Stimulated activated CD8-positive, alpha-beta memory T cell treated with anti-CD3 and anti-CD28 coated beads, Interleukin-15, amount 100 ng/mL, for 24 hours (primary cell): ENCODE results near the gene NPHS2.

Source experiments
- DNase-seq: peaks from one replicate; pipeline ENCODE4 v3.0.0-alpha.2; 2020; ENCODE audit warnings: low read depth

NPHS2 gene

GRCh38 chr1:179575497-179576314 lies at the start of gene NPHS2:
Gene NPHS2, minus strand, starts transcription at chr1:179575948. Its CDS starts 84 bp downstream, at chr1:179575864.
- DNase-seq, result no peak

GRCh38 chr1:179612361-179612760 lies 36.6 kb upstream of the NPHS2 start:
- DNase-seq, result no peak

GRCh38 chr1:179601093-179601492 lies 25.3 kb upstream of the NPHS2 start:
- DNase-seq, result no peak

GRCh38 chr1:179599623-179600249 lies 24.0 kb upstream of the NPHS2 start:
- DNase-seq, result no peak

GRCh38 chr1:179598631-179599030 lies 22.9 kb upstream of the NPHS2 start:
- DNase-seq, result no peak

DNA sequence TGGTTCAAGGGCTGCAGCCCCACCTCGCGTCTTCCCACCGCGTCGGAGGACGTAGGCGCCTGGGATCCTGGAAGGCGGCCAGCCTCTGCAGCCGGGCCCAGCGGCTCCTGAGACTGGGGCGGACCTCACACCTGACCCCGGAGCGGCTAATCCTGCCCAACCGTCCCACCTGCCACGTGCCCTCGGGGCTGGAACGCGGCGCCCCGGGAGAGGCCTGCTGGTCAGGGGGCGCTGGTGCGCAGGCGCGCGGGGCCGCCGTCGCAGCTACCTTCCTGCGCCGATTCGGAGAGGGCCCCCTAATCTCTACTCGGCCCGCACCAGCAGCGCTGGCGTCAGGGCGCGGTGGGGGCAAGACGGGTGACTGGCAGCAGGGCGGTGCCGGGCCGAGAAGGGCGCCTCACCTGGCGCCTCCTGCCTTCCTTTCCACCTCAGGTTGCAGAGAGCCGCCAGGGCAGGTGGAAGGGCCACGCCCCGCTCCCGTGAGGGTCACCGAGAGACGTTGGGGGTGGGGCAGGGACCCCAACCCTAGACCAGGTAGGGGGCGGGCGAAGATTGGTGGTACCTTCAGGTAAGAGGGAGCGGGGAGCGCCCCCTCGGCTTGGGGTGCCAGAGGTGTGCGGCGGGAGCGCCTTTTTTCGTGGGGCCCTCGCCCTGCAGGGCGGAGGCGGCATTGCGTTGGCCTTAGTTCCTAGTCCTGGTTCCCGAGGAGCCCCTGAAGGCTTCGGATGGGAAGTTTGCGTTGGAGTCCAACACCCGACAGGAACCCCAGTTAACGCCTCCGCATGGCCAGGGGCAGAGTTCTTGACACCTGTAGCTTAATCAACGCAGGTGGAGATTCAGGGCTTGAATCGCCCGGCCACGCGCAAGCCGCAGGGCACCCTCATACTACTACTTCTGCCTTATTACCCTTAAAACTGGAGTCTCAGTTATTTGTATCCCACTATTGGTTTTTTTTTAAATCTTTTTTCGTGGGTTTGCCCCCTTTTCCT lies 16.1 kb upstream of the NPHS2 start, which contains the start of gene TDRD5:
Gene TDRD5, plus strand, starts transcription at position 241 of the 989 bp plus-strand sequence. CDS start 784 bp downstream, outside the sequence.
- DNase-seq, result no peak

GRCh38 chr1:179591253-179591591 lies 15.5 kb upstream of the NPHS2 start:
- DNase-seq, result no peak

DNA sequence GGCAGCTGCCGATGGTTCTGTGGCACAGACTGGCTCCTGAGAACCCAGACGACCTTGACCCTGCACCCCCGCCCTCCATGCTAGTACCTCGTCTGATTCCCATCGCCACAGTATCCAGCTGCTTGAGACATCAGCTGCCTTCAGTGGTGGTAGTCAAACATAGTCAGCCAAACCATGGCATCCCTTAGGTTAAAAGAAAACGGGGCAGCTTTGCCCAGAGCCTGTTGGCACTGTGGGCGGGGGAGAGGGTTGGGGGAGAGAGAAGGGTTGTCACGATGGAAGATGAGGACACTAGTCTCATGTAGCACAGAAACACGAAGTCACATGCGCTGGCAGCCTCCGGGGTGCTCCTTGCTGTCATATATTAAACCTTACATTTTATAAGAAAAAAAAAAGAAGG lies 14.9 kb upstream of the NPHS2 start:
- no peak for DNase-seq

GRCh38 chr1:179589509-179589908 lies 13.8 kb upstream of the NPHS2 start:
- no peak for DNase-seq

- DNase-seq, result no peak
Measured at GRCh38 chr1:179588425-179589024, 12.8 kb upstream of the NPHS2 start.

DNA sequence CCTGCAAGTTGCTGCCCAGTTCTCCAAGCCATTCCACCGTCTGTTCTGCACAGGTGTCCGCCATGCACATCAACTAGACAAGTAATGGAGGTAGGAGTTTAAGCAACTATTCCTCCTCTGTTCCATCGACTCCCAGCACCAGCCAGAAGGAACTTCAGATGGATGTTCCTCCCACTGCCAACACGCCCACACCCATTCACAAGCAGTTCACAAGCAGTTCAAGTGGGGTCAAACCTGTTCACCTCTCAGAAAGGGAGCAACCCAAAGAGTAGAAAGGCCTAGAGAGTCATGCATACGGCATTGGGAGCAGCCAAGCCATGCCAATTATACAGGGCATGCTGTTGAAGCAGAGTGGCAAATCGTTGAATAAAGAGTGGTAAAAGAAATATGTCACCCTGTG lies 11.6 kb upstream of the NPHS2 start:
- no peak for DNase-seq

GRCh38 chr1:179586107-179586823 lies 10.5 kb upstream of the NPHS2 start:
- no peak for DNase-seq

DNA sequence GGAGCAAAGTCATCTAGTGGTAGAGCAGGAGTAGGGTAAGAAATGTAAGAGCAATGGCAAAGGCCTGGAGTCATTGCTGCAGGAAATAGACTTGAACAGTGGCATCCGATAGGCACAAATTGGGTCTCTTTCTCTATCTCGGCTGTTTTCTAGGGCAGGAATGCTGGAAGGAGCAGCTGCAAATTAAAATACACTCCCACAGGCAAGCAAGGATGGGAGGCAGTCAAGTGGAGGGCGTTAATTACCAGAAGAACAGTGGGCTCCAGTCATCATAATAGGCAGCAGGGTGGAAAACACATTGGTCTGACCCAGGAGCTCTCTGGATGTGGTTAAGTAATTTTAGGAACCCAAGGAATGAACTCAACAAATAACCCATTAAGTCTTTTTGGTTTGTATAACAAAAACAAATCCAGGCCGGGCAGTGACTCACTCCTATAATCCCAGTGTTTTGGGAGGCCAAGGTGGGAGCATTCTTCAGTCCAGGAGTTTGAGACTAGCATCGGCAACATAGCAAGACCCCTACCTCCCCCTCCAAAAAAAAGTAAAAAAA lies 8.1 kb upstream of the NPHS2 start:
- no peak for DNase-seq

DNA sequence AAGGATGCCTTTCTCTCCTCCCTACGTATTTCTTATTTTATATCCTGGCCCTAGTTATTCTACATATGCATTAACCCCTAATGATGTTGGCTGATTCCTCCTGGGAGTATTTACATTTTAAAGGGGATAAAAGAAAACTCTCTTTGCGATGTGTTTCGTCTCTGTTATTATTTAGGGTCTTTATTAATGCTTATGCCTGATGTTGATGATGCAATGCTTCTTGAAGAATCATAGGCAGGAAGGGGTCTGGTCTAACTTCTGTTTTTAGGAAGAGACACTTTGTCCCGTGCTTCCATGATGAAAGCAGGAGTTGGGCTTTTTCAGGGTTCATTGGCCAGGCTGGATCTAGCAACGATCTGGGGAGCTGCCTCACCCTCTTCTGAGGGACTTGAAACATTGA lies 761 bp upstream of the NPHS2 start:
- no peak for DNase-seq

DNA sequence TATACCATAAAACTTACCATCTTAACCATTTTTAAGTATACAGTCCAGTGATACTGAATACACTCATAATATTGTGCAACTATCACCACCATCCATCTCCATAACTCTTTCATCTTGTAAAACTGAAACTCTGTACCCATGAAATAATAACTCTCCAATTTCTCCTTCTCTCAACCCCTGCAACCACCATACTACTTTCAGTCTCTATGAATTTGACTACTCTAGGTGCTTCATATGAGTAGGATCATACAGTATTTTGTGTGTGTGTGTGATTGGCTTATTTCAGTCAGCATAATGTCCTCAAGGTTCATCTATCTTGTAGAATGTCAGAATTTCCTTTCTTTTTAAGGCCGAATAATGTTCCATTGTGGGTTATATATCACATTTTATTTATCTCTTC lies 17.7 kb downstream of the NPHS2 start:
- no peak for DNase-seq

- no peak for DNase-seq
Measured at GRCh38 chr1:179554427-179554826, 21.3 kb downstream of the NPHS2 start.

- no peak for DNase-seq
Measured at GRCh38 chr1:179550746-179551682, 24.7 kb downstream of the NPHS2 start.

DNA sequence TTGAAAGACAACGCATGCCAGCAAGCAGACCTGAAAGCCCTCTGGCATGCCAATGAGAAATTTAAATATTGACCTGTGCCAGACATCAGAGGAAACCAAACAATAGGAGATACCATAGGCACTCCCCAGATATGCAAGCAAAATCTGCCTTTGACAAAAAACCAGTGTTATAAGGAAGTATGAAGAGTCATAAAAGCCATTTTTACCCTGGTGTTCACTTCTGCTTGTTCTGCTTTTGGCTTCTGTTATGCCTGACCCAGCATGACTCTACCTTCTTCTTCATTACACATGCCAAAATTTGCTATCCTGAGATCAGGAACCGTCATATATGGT lies 26.4 kb downstream of the NPHS2 start:
- DNase-seq, result no peak

DNA sequence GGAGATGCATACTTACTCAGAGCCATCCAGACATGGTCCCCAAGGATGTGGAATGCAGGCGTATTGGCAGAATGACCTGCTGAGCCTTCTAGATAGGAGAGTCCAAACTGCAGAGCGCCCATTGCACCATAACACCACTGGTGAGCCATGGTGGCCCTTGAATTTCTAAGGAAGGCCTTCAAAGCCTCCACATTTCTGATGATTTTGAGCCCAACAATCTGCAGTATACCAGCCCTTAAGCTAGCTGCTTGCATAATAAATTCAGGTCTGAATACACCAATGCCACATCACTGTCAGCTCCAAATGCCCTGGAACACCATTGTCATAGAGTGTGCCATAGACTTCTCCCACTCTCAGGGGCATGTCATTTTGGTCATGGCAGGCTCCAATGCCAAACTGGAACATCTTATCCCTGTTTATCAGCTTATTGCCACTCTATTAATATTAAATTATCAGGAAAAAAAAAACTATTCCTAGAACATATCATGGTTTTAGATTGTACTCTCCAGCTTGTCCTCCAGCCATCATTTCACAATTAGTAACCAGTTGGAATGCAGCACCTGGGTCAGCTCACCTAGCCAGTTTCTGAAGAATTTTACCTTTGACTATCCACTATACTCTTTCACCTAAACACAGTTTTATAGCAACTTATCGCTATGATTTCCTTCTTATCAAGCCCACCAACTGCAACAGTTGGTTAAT lies 26.9 kb downstream of the NPHS2 start:
- no peak for DNase-seq
